Measurements from ENCODE around the gene ZNF223.

- TF ChIP-seq POLR2A (IDR thresholded peaks at IDR 0.05): no peak
- TF ChIP-seq CTCF (IDR thresholded peaks at IDR 0.05 in 8 of 11, conservative IDR thresholded peaks at IDR 0.05 in 3 of 11): no peak
- no peak for TF ChIP-seq POLR2AphosphoS5 (IDR thresholded peaks at IDR 0.05)
These were observed 19.7 kb upstream of the ZNF223 start for GRCh38 chr19:44032001-44032610.

All from spleen (tissue), 7 donors.